IMR-90 (cell line): ENCODE data around the gene PLGRKT.
"Not testable (repeated sequence)": the region's sequence is repeated elsewhere in the genome, so short reads cannot be mapped to it uniquely, and the experiment has no call there.

Source experiments
- RCOR1 ChIP-seq: IDR thresholded peaks from 2 replicates; pipeline ENCODE4 v1.6.1; 2012; ENCODE audit warnings: mild to moderate bottlenecking, low read length, improper control_type of control experiment; ENCODE audit not compliant: insufficient replicate concordance
- TF ChIP-seq, protein P1 (sequence below): conservative IDR thresholded peaks from 2 replicates; pipeline ENCODE4 v1.5.1; 2012; ENCODE audit warnings: mild to moderate bottlenecking, low read depth, low read length, improper control_type of control experiment

DNA sequence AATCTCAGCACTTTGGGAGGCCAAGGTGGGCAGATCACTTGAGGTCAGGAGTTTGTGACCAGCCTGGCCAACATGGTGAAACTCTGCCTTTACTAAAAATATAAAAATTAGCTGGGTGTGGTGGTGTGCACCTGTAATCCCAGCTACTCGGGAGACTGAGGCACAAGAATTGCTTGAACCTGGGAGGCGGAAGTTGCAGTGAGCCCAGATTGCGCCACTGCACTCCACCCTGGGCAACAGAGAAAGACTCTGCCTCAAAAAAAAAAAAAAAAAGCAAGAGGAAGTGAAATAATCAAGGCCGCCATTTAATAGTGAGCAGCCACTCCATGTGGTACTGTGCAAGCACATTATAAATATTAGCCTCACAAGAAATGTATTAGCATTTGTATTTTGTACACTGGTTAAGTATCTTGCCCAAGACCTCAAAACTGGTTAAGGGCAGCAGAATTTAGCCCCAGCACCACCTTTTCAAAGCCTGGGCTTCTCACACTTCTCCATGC lies 27.2 kb upstream of the PLGRKT start:
- TF ChIP-seq, protein P1, sequence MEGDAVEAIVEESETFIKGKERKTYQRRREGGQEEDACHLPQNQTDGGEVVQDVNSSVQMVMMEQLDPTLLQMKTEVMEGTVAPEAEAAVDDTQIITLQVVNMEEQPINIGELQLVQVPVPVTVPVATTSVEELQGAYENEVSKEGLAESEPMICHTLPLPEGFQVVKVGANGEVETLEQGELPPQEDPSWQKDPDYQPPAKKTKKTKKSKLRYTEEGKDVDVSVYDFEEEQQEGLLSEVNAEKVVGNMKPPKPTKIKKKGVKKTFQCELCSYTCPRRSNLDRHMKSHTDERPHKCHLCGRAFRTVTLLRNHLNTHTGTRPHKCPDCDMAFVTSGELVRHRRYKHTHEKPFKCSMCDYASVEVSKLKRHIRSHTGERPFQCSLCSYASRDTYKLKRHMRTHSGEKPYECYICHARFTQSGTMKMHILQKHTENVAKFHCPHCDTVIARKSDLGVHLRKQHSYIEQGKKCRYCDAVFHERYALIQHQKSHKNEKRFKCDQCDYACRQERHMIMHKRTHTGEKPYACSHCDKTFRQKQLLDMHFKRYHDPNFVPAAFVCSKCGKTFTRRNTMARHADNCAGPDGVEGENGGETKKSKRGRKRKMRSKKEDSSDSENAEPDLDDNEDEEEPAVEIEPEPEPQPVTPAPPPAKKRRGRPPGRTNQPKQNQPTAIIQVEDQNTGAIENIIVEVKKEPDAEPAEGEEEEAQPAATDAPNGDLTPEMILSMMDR: not testable (repeated sequence)
- not testable (repeated sequence) for TF ChIP-seq RCOR1
